Activated B cell treated with CpG ODN at 0.5 μM for 24 hours (primary cell): ENCODE results near the gene ABAT. TPM values are rescaled to one million over a fixed set of nuclear protein-coding genes. Genes with fewer than 3 reads are reported as not detected.

Experiments
- ATAC-seq: fragments of 200-7000 bp; cut with Tn5 transposase; one replicate; pipeline ENCODE4 v1.10.0; 2021; ENCODE audit warnings: low read depth, mild to moderate bottlenecking, moderate library complexity
- CTCF ChIA-PET: fragments of 350-600 bp; sonication (Branson Sonifier 250); formaldehyde crosslinking; loops from one replicate; lab custom pipeline; 2021; ENCODE audit warnings: antibody characterized with exemption; lab: Charles Lee
- POLR2A ChIA-PET: fragments of 350-600 bp; sonication (Branson Sonifier 250); formaldehyde crosslinking; loops from one replicate; lab custom pipeline; 2021; ENCODE audit warnings: antibody characterized with exemption; lab: Charles Lee
- DNase-seq: peaks from one replicate; pipeline ENCODE4 v3.0.0; 2022
- H3K27ac Mint-ChIP-seq: one replicate; pipeline ENCODE4 v1.8.0; 2020; ENCODE audit warnings: mixed read lengths
- H3K27me3 Mint-ChIP-seq: one replicate; pipeline ENCODE4 v1.8.0; 2021; ENCODE audit warnings: mixed read lengths
- H3K36me3 Mint-ChIP-seq: one replicate; pipeline ENCODE4 v1.8.0; 2021; ENCODE audit warnings: low read depth, mixed read lengths
- H3K4me1 Mint-ChIP-seq: one replicate; pipeline ENCODE4 v1.8.0; 2021; ENCODE audit warnings: mixed read lengths
- H3K4me3 Mint-ChIP-seq: one replicate; pipeline ENCODE4 v1.8.0; 2020; ENCODE audit warnings: mild to moderate bottlenecking, mixed read lengths
- H3K9me3 Mint-ChIP-seq: one replicate; pipeline ENCODE4 v1.8.0; 2020; ENCODE audit warnings: mixed read lengths
- CTCF ChIP-seq: fragments of 200-600 bp; IDR thresholded peaks from one replicate; pipeline ENCODE4 v1.8.0; 2022; ENCODE audit warnings: antibody characterized with exemption, mild to moderate bottlenecking
- intact Hi-C: fragments of 100-400 bp; cut with micrococcal nuclease; formaldehyde crosslinking; loops from one replicate; pipeline ENCODE4 v1.15.1; 2024
- total RNA-seq: library from RNA; stranded (reverse); gene quantifications from 2 replicates; pipeline ENCODE4 v1.2.3, GENCODE V29; 2022

Gene ABAT
- total RNA-seq, 1 donor from 2014 or later, result 13.2 TPM

DNA sequence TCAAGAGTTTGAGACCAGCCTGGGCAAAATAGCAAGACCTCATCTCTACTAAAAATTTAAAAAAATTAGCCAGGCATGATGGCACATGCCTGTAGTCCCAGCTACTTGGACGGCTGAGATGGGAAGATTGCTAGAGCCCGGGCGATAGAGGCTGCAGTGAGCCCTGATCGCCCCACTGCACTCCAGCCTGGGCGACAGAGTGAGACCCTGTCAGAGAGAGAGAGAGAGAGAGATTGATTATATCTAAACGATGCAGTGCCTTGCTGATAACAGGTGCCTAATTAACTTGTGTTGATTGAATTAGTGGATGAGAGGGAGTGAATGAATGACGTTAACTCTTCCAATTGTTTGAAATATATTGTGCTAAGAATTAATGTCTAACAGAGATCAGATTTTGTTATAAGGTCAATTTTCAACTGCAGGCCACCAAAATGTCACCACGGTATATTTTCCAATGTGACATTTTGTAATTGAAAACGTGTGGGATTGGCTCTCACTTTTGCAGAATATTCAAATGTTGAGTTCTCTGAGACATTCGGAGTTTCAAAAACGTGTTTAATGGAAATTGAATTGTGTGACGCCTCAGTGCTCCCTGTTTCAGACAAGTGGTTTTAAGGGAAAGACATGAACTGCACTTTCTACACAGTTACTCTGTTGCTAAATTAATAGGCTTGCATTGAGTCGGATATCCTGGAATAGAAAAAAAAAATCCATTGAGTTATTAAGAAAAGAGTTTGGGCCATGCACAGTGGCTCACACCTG, 53.6 kb downstream of the ABAT start:
- ChIA-PET CTCF (no interaction called here), POLR2A (interaction anchor here (0.6 to 0.7 kb wide), 2 partner anchors 11 to 82 kb away, joined by 3 read pairs; no protein-coding TSS in a partner anchor)
- ATAC-seq (no peak), DNase-seq (no peak)
- H3K9me3 Mint-ChIP-seq, result no peaks in the 10 kb centered on the region
- no peaks in the 10 kb centered on the region for H3K27me3 Mint-ChIP-seq
- H3K4me3 Mint-ChIP-seq, result no peak overlapping the region
- H3K27ac Mint-ChIP-seq, result no peak overlapping the region
- H3K36me3 Mint-ChIP-seq, result no peaks in the 10 kb centered on the region
- peaks cover 59% of the 10 kb centered on the region for H3K4me1 Mint-ChIP-seq
- intact Hi-C loops, result loop anchor here (10.0 kb wide), 1 partner anchor 53 kb away; the partner anchor contains the start of gene ABAT
- no peak for TF ChIP-seq CTCF

GRCh38 chr16:8729779-8730334, 55.4 kb downstream of the ABAT start:
- Mint-ChIP-seq H3K27me3 (no peaks in the 10 kb centered on the region), H3K27ac (peak overlapping the region; percentile 85), H3K4me1 (peaks cover 59% of the 10 kb centered on the region), H3K36me3 (no peaks in the 10 kb centered on the region), H3K9me3 (no peaks in the 10 kb centered on the region), H3K4me3 (peak overlapping the region; percentile 73)
- DNase-seq (peak; percentile 40), ATAC-seq (peak; percentile 100)
- intact Hi-C loops, result loop anchor here (10.0 kb wide), 1 partner anchor 55 kb away; the partner anchor contains the start of gene ABAT
- ChIA-PET POLR2A (interaction anchor here (1.0 to 1.2 kb wide), 3 partner anchors 54 to 162 kb away, joined by 3 to 5 read pairs (median 3); partner anchors contain the start of gene CARHSP1), CTCF (interaction anchor here (0.6 to 0.7 kb wide), 2 partner anchors 62 to 264 kb away, joined by 3 read pairs; no protein-coding TSS in a partner anchor)
- no peak for TF ChIP-seq CTCF

- H3K27ac Mint-ChIP-seq, result peak overlapping the region; percentile 85
- no peaks in the 10 kb centered on the region for H3K9me3 Mint-ChIP-seq
- H3K4me1 Mint-ChIP-seq, result peaks cover 59% of the 10 kb centered on the region
These were observed 56.0 kb downstream of the ABAT start for GRCh38 chr16:8730335-8730915.

GRCh38 chr16:8733849-8734540, 59.6 kb downstream of the ABAT start:
- POLR2A ChIA-PET, result no interaction called here

More at GRCh38 chr16:8730335-8730915, 56.0 kb downstream of the ABAT start:
- DNase-seq (no peak), ATAC-seq (no peak)
- CTCF ChIA-PET, result interaction anchor here (0.6 kb wide), 1 partner anchor 61 kb away, joined by 3 read pairs; no protein-coding TSS in a partner anchor
- Mint-ChIP-seq H3K27me3 (no peaks in the 10 kb centered on the region), H3K36me3 (no peaks in the 10 kb centered on the region), H3K4me3 (peak overlapping the region; percentile 73)
- intact Hi-C loops, result no loop called here
- TF ChIP-seq CTCF, result no peak
- POLR2A ChIA-PET, result interaction anchor here (0.5 to 1.2 kb wide), 3 partner anchors 54 to 161 kb away, joined by 3 to 5 read pairs (median 4); partner anchors contain the start of gene CARHSP1

More at GRCh38 chr16:8733849-8734540, 59.6 kb downstream of the ABAT start:
- CTCF ChIA-PET, result no interaction called here
- Mint-ChIP-seq H3K4me3 (no peak overlapping the region), H3K36me3 (peaks cover 12% of the 10 kb centered on the region), H3K27me3 (no peaks in the 10 kb centered on the region), H3K27ac (no peak overlapping the region), H3K9me3 (no peaks in the 10 kb centered on the region), H3K4me1 (peaks cover 28% of the 10 kb centered on the region)
- no peak for TF ChIP-seq CTCF
- DNase-seq (no peak), ATAC-seq (no peak)
- intact Hi-C loops, result no loop called here
